Measurements from ENCODE around the gene RAPGEF2. TPM values are rescaled to one million over a fixed set of nuclear protein-coding genes. Genes with fewer than 3 reads are reported as not detected.

The RAPGEF2 gene
- total and polyA plus RNA-seq, 7 donors, result 4.6 to 35.2 (median 20.4) TPM

- H3K4me3 ChIP-seq, result peak overlapping the region; percentile 38
- 75 to 88% (median 86%) methylated on average over 4 of the region's 4 CpGs for WGBS, 3 donors
- no peak for ATAC-seq
- no peaks in the 10 kb centered on the region for H3K36me3 ChIP-seq (ENCODE audit: insufficient read depth in 1 of 2, low read depth in 1 of 2)
- intact Hi-C loops (cut with DNase I), result loop anchor here in 1 of 2 donors (5.0 kb wide), 1 partner anchor 46 kb away; no protein-coding TSS in a partner anchor
- H3K9me3 ChIP-seq, result no peaks in the 10 kb centered on the region
- no peak for DNase-seq
- no peak overlapping the region for H3K27ac ChIP-seq
- no peaks in the 10 kb centered on the region for H3K27me3 ChIP-seq (ENCODE audit: insufficient read depth in 3 of 3, low read length in 2 of 3)
- peaks cover 63% of the 10 kb centered on the region for H3K4me1 ChIP-seq
- no peak for TF ChIP-seq CTCF (IDR thresholded peaks at IDR 0.05)
Observed at GRCh38 chr4:159268607-159269006, 165.7 kb downstream of the RAPGEF2 start.

GRCh38 chr4:159269116-159269515, 166.2 kb downstream of the RAPGEF2 start:
- ATAC-seq (no peak), DNase-seq (no peak)
- intact Hi-C loops (cut with DNase I), result loop anchor here in 1 of 2 donors (5.0 kb wide), 1 partner anchor 47 kb away; no protein-coding TSS in a partner anchor
- Histone ChIP-seq H3K4me3 (no peak overlapping the region), H3K9me3 (no peaks in the 10 kb centered on the region), H3K4me1 (peaks cover 68% of the 10 kb centered on the region), H3K36me3 (ENCODE audit: insufficient read depth in 1 of 2, low read depth in 1 of 2) (no peaks in the 10 kb centered on the region), H3K27ac (no peak overlapping the region), H3K27me3 (ENCODE audit: insufficient read depth in 3 of 3, low read length in 2 of 3) (no peaks in the 10 kb centered on the region)
- WGBS, 3 donors, result 92 to 97% (median 94%) methylated on average over 10 of the region's 10 CpGs
- TF ChIP-seq CTCF (IDR thresholded peaks at IDR 0.05), result no peak

- Histone ChIP-seq H3K36me3 (ENCODE audit: insufficient read depth in 1 of 2, low read depth in 1 of 2) (no peaks in the 10 kb centered on the region), H3K27me3 (ENCODE audit: insufficient read depth in 3 of 3, low read length in 2 of 3) (no peaks in the 10 kb centered on the region), H3K27ac (no peak overlapping the region), H3K4me1 (peaks cover 74% of the 10 kb centered on the region), H3K9me3 (no peaks in the 10 kb centered on the region), H3K4me3 (no peak overlapping the region)
- no peak for TF ChIP-seq CTCF (IDR thresholded peaks at IDR 0.05)
- intact Hi-C loops (cut with DNase I), result loop anchor here in 1 of 2 donors (5.0 kb wide), 1 partner anchor 48 kb away; no protein-coding TSS in a partner anchor
- DNase-seq (no peak), ATAC-seq (no peak)
Observed at GRCh38 chr4:159269956-159270355, 167.1 kb downstream of the RAPGEF2 start.

- DNase-seq, result no peak
- no peak for TF ChIP-seq CTCF (IDR thresholded peaks at IDR 0.05)
- no peak for ATAC-seq
- Histone ChIP-seq H3K4me3 (no peak overlapping the region), H3K27me3 (ENCODE audit: insufficient read depth in 3 of 3, low read length in 2 of 3) (no peaks in the 10 kb centered on the region), H3K27ac (no peak overlapping the region), H3K4me1 (peaks cover 63% of the 10 kb centered on the region), H3K36me3 (ENCODE audit: insufficient read depth in 1 of 2, low read depth in 1 of 2) (no peaks in the 10 kb centered on the region), H3K9me3 (no peaks in the 10 kb centered on the region)
- WGBS, 3 donors, result 68 to 76% (median 69%) methylated on average over 4 of the region's 4 CpGs
- intact Hi-C loops (cut with DNase I), result no loop called here
Observed at GRCh38 chr4:159271856-159272255, 169.0 kb downstream of the RAPGEF2 start.
